Effector memory CD8-positive, alpha-beta T cell (primary cell): ENCODE data around the gene SWAP70.

Experiments used
- ATAC-seq: fragments of 150-1000 bp; cut with Tn5 transposase; replicated peaks from 2 replicates; pipeline ENCODE4 v1.10.0; 2021; ENCODE audit warnings: mild to moderate bottlenecking, moderate library complexity
- DNase-seq, 3 experiments: peaks; one replicate each; pipeline ENCODE4 v3.0.0; 2021
- H3K27ac Mint-ChIP-seq, 2 donors: one replicate each; pipeline ENCODE4 v1.8.0; 2022; ENCODE audit warnings: mild to moderate bottlenecking in 2 of 2, mixed read lengths in 2 of 2, moderate library complexity in 2 of 2
- H3K27me3 Mint-ChIP-seq, 2 donors: one replicate each; pipeline ENCODE4 v1.8.0; 2022; ENCODE audit warnings: mixed read lengths in 2 of 2
- H3K36me3 Mint-ChIP-seq: one replicate; pipeline ENCODE4 v1.8.0; 2022; ENCODE audit warnings: mild to moderate bottlenecking, moderate library complexity, mixed read lengths; ENCODE audit not compliant: insufficient read depth
- H3K4me1 Mint-ChIP-seq, 2 donors: one replicate each; pipeline ENCODE4 v1.8.0; 2022; ENCODE audit warnings: low read depth in 2 of 2, mixed read lengths in 2 of 2
- H3K4me3 Mint-ChIP-seq, 2 donors: one replicate each; pipeline ENCODE4 v1.8.0; 2022; ENCODE audit warnings: mild to moderate bottlenecking in 2 of 2, mixed read lengths in 2 of 2, moderate library complexity in 2 of 2
- H3K9me3 Mint-ChIP-seq, 2 donors: one replicate each; pipeline ENCODE4 v1.8.0; 2022; ENCODE audit warnings: mixed read lengths in 2 of 2

The SWAP70 gene

DNA sequence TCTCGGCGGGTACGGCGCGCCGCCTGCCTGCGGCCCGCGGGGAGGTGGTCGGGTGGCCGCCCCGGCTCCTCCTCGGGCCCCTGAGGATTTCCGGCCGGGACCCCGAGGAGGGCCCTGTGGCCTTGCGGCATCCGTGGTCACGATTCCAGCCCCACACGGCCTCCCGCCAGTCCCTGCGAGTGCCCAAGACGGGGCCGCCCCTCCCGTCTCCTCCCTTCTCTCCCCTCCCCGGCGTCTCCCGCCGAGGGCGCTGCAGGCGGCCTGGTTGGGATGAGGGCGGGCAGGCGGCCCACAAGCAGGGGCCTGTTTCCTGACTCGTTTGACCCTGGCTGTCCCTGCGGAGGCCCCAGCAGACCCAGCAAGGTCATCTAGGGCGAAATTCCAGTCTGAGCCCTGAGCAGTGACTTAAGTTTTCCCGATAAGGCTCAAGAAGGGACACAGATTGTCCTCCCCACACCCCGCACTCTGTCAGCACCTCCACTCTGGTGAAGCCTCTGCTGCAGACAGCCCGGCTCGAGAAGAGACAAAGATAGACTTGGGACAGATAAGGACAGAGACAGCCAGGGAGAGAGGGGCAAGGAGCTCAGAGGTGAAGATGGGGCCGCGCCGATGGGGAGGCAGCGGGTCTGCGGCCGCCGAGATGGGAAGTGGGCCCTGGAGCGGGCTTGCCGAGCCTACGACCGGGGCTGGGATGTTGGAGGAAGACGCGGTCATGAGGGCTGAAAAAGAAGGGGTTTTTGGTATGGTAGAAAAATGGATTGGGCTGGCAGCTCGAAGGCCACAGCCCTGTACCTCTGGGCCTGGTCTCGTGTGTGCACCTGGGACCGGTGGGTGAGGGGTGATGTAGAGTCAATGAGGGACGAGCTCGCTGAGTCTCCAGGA, 95.0 kb downstream of the SWAP70 start:
- DNase-seq (peak; percentile 18 to 31 (median 19)), ATAC-seq (peak; percentile 15)
- Mint-ChIP-seq H3K4me3 (peak overlapping the region; percentile 76 to 85), H3K4me1 (peaks cover 19% of the 10 kb centered on the region in 2 donors), H3K9me3 (no peaks in the 10 kb centered on the region), H3K27ac (peak overlapping the region; percentile 47 to 86), H3K36me3 (no peaks in the 10 kb centered on the region), H3K27me3 (no peaks in the 10 kb centered on the region)

DNA sequence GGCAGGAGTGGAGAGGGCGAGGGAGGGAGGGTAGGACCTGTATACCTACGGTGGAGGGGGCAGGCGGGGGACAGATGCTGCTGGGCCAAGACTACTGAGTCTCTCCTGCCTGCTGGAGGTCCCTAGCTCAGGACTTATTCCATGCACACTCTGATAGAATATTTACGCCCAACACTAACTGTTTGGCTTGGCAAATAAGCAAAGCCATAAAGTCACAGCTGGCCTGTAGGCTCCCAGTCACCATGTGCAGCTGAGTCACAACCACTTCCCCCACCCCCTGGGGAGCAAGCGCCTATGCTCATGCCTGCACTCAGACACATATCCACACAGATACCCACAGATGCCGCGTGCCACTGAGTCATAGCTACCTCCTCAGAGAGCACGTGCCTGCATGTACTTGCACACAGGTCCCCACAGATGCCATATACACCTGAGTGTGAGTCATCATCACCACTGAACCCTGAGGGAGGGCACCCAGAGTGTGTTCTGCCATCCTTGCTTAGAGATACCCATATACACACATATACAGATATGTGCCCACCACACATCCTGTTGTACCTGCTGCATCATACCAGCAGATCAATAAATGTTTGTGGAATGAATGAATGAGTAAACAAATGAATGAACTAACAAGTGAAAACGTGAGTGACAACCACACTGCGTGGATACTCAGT, 95.8 kb downstream of the SWAP70 start:
- H3K36me3 Mint-ChIP-seq = no peaks in the 10 kb centered on the region
- H3K4me3 Mint-ChIP-seq = peak overlapping the region; percentile 76 to 85
- peaks cover 19% of the 10 kb centered on the region in 2 donors for H3K4me1 Mint-ChIP-seq
- peak overlapping the region; percentile 47 to 86 for H3K27ac Mint-ChIP-seq
- ATAC-seq (peak; percentile 76), DNase-seq (peak; percentile 49 to 67 (median 61))
- H3K27me3 Mint-ChIP-seq = no peaks in the 10 kb centered on the region
- H3K9me3 Mint-ChIP-seq = no peaks in the 10 kb centered on the region

DNA sequence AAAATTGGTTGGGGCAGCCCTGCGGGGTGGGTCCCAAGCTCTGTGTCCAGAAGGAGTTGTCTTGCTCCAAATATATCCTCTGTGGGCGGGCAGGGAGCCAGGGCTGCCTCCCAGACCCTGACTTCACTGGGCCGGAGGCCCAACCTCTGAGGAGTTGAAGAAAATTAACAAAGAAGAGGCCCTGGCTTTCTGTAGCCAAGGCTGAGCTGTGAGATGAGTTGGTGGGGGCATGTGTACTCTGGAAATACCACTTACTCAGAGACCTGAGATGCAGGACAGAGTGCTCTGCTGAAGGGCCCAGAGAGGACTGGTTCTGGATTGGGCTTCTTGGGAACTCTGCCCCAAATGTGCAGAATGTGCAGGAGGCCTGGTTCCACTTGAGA, 96.3 kb downstream of the SWAP70 start:
- ATAC-seq (no peak), DNase-seq (no peak)
- no peak overlapping the region for H3K4me3 Mint-ChIP-seq
- no peaks in the 10 kb centered on the region for H3K27me3 Mint-ChIP-seq
- no peaks in the 10 kb centered on the region for H3K36me3 Mint-ChIP-seq
- no peak overlapping the region for H3K27ac Mint-ChIP-seq
- H3K4me1 Mint-ChIP-seq = peaks cover 19% of the 10 kb centered on the region in 2 donors
- no peaks in the 10 kb centered on the region for H3K9me3 Mint-ChIP-seq

DNA sequence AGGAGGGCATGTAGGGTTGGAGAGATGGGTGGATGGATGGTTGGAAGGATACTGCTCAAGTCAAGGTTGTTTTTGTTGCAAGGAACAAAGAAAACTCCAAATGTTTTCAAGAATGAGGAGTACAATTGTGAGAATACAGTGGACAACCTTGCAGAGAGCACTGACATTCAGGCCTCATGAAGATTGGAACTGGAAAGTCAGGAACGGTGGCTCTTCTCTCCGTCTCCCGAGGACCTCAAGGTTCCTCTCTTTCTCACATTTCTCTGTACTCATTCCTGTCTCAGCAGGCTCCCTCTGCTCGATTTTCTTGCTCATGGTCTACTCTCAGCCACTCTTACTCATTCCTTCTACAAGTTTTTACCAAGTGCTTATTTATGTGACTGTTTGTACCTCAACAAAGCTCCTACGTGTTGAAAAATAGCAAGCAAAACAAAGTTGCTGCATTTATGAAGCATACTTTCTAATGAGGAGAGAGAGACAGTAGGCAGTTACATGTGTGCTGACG, 97.6 kb downstream of the SWAP70 start:
- ATAC-seq = no peak
- H3K4me1 Mint-ChIP-seq = peaks cover 15 to 16% of the 10 kb centered on the region in 2 donors
- no peaks in the 10 kb centered on the region for H3K9me3 Mint-ChIP-seq
- no peak overlapping the region for H3K4me3 Mint-ChIP-seq
- no peaks in the 10 kb centered on the region for H3K27me3 Mint-ChIP-seq
- H3K27ac Mint-ChIP-seq = no peak overlapping the region
- no peak for DNase-seq
- H3K36me3 Mint-ChIP-seq = no peaks in the 10 kb centered on the region

DNA sequence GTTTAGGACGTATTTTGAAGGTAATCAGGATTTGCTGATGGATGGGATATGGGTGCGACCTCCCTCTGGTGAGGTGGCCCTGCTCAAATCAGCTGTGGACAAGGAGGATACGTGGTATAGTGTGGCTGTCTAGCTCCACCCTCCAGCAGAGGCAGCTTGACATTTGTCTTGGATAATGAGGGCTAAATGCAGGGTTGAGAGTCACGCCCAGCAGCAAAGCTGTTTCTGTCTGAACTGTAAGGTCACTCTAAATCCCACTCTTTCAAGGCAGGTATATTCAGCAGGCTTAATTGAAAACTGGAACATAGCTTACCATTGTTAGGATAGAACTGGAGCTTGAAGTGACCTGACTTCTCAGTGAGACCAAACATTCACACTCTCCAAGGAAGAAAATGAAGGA, 98.7 kb downstream of the SWAP70 start:
- DNase-seq (no peak), ATAC-seq (no peak)
- no peak overlapping the region for H3K27ac Mint-ChIP-seq
- no peak overlapping the region for H3K4me3 Mint-ChIP-seq
- no peaks in the 10 kb centered on the region for H3K27me3 Mint-ChIP-seq
- H3K9me3 Mint-ChIP-seq = no peaks in the 10 kb centered on the region
- H3K36me3 Mint-ChIP-seq = no peaks in the 10 kb centered on the region
- peaks cover 15 to 20% of the 10 kb centered on the region in 2 donors for H3K4me1 Mint-ChIP-seq

DNA sequence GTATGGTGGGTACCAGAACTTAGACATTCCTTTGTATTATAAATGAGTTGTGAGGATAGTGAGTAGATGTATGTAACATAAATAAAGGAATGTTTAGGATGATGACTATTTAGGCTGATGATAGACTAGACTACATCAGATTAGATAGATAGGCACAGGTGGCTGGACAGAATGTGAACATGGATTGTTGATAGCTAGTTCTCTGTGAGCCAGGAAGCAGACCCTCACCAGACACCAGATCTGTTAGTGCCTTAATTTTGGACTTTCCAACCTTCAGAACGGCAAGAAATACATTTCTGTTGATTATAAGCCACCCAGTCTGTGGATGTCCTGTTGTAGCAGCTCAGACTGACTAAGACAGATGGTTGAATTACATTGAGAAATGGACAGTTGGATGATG, 99.4 kb downstream of the SWAP70 start:
- no peak for DNase-seq
- H3K4me3 Mint-ChIP-seq = no peak overlapping the region
- H3K4me1 Mint-ChIP-seq = peaks cover 11 to 17% of the 10 kb centered on the region in 2 donors
- no peak for ATAC-seq
- no peaks in the 10 kb centered on the region for H3K9me3 Mint-ChIP-seq
- no peaks in the 10 kb centered on the region for H3K27me3 Mint-ChIP-seq
- H3K27ac Mint-ChIP-seq = no peak overlapping the region
- no peaks in the 10 kb centered on the region for H3K36me3 Mint-ChIP-seq

DNA sequence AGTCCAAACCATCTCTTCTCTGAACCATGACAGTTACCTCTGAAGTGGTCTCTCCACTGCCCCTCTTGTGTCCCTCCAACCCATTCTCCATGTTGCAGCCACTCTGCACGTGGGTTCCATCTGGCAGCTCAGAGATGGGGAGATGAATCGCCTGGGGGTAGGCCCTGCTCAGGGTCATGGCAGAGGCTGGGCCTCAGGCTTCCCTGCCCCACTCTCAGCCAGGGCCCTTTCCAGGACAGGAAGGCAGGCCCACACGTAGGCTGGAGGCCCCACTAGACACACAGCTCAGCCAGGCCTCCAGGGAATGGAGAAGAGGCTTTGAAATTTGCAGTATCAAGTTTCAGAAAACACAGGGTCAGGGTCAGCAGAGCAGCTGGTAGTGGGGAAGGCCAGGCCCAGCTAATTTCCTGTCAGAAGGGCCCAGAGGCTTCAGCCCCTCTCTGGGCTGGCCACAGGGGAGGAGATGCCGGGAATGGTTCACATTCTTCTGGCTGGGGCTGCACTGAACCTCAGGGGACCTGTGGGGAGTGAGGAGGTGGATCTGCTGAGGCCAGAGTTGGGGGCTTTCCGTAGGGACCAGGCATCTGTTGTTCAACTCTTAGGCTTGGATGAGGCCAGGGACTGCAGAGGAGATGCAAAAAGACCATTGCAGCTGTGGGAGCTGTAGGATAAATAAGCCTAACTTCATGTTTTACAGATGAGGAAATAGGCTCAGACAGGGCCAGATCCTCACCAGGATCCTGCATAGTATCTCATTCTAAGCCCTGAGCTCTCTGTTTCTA, 101.6 kb downstream of the SWAP70 start:
- no peak for ATAC-seq
- no peak for DNase-seq
- no peaks in the 10 kb centered on the region for H3K9me3 Mint-ChIP-seq
- peaks cover 0 to 4% of the 10 kb centered on the region in 2 donors for H3K4me1 Mint-ChIP-seq
- H3K36me3 Mint-ChIP-seq = no peaks in the 10 kb centered on the region
- no peak overlapping the region for H3K4me3 Mint-ChIP-seq
- no peaks in the 10 kb centered on the region for H3K27me3 Mint-ChIP-seq
- no peak overlapping the region for H3K27ac Mint-ChIP-seq

DNA sequence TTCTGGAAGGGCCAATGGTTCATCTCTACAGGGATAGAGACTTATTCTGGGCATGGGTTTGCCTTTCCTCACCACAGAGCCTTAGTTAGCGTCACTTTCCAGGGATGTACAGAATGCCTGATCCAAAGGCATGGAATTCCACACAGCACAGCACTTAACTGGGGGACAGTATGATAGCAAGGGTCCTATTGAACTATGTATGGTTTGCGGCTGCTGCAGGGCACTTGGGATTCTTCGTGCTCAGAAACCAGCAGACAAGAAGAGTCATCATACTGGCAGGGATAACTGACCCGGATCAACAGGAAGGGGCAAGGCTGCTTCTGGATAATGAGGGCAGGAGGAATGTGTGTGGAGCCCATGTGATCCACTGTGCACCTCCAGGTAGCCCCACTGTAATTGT, 105.7 kb downstream of the SWAP70 start:
- no peaks in the 10 kb centered on the region for H3K9me3 Mint-ChIP-seq
- H3K27me3 Mint-ChIP-seq = no peaks in the 10 kb centered on the region
- H3K36me3 Mint-ChIP-seq = no peaks in the 10 kb centered on the region
- peaks cover 0 to 4% of the 10 kb centered on the region in 2 donors for H3K4me1 Mint-ChIP-seq
- DNase-seq (no peak), ATAC-seq (no peak)
- H3K4me3 Mint-ChIP-seq = no peak overlapping the region
- no peak overlapping the region for H3K27ac Mint-ChIP-seq

DNA sequence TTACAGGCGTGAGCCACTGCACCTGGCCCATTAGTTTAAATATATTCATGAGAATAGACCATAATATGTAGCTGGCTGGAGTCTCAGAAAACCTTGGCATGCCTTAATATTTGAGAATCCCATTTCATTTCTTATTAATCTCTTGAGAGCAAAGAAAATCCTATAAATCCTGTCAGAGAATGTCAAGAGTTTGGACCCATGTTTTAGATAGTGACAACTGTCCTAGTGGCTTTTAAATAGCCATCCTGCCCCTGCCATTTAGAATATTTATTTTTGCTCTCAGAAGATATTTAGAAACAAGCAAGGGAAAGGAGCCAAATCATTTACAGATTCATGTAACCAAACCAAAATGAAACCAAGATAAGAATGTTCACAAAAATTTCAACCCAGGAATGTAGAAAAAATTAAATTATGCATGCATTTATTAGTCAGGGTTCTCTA, 107.2 kb downstream of the SWAP70 start:
- H3K27me3 Mint-ChIP-seq = no peaks in the 10 kb centered on the region

DNA sequence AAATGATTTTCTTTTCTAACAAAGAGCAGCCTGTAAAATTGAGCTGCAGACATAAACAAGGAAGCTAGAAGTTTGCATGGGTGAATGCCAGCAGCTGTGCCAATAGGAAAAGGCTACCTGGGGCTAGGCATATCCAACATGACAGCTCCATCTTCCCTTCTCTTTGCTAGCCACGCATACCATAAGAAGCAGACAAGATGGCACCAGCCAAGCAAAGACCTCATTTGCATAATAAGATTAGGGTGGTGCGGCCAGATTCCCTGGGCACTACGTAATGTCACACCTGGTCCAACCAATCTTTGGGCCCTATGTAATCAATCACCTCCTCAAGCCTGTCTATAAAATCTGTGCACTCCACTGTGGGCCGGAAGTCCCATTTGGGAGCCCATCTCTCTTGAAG, 108.3 kb downstream of the SWAP70 start:
- H3K36me3 Mint-ChIP-seq = no peaks in the 10 kb centered on the region
- peaks cover 0 to under 1% of the 10 kb centered on the region in 2 donors for H3K4me1 Mint-ChIP-seq
- ATAC-seq (no peak), DNase-seq (no peak)
- H3K27ac Mint-ChIP-seq = no peak overlapping the region
- no peaks in the 10 kb centered on the region for H3K27me3 Mint-ChIP-seq
- no peaks in the 10 kb centered on the region for H3K9me3 Mint-ChIP-seq
- H3K4me3 Mint-ChIP-seq = no peak overlapping the region

More for the DNA sequence above, 107.2 kb downstream of the SWAP70 start:
- H3K36me3 Mint-ChIP-seq = no peaks in the 10 kb centered on the region
- H3K9me3 Mint-ChIP-seq = no peaks in the 10 kb centered on the region
- H3K4me1 Mint-ChIP-seq = peaks cover 0 to 4% of the 10 kb centered on the region in 2 donors
- no peak overlapping the region for H3K27ac Mint-ChIP-seq
- no peak for DNase-seq
- H3K4me3 Mint-ChIP-seq = no peak overlapping the region
- ATAC-seq = no peak

DNA sequence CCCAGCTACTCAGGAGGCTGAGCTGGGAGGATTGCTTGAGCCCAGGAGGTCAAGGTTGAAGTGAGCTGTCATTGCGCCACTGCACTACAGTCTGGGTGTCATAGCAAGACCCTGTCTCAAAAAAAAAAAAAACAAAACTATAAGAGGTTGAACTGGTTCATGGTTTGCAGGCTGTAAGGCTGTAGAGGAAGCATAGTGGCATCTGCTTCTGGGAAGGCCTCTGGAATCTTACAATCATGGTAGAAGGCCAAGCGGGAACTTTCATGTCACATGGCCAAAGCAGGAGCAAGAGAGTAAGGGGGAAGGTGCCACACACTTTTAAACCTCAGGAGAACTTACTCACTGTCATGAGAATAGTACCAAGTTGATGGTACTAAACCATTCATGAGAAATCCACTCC, 109.6 kb downstream of the SWAP70 start:
- Mint-ChIP-seq H3K4me3 (no peak overlapping the region), H3K36me3 (no peaks in the 10 kb centered on the region), H3K9me3 (no peaks in the 10 kb centered on the region), H3K27me3 (no peaks in the 10 kb centered on the region), H3K4me1 (no peaks in the 10 kb centered on the region), H3K27ac (no peak overlapping the region)
- ATAC-seq = no peak
- DNase-seq = no peak

DNA sequence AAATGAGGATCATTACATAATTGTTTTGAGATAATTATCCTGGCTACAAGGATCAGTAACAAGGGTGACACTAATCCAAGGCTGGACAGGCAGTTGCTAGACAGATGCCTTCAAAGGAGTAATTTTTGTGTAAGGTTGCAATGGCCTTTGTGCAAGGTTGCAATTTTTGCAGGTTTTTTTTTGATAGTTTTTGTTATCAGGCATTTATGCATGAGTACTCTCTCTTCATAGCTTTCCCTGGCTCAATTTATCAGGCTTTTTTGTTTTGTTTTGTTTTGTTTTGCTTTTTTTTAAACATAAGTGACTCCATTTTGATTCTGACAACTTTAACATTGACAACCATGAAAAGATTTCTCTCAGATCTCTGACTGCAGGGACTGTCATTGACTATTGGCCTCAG, 110.2 kb downstream of the SWAP70 start:
- H3K36me3 Mint-ChIP-seq = no peaks in the 10 kb centered on the region
- DNase-seq (no peak), ATAC-seq (no peak)
- H3K27me3 Mint-ChIP-seq = no peaks in the 10 kb centered on the region
- H3K4me3 Mint-ChIP-seq = no peak overlapping the region
- H3K27ac Mint-ChIP-seq = no peak overlapping the region
- H3K4me1 Mint-ChIP-seq = no peaks in the 10 kb centered on the region
- H3K9me3 Mint-ChIP-seq = no peaks in the 10 kb centered on the region

DNA sequence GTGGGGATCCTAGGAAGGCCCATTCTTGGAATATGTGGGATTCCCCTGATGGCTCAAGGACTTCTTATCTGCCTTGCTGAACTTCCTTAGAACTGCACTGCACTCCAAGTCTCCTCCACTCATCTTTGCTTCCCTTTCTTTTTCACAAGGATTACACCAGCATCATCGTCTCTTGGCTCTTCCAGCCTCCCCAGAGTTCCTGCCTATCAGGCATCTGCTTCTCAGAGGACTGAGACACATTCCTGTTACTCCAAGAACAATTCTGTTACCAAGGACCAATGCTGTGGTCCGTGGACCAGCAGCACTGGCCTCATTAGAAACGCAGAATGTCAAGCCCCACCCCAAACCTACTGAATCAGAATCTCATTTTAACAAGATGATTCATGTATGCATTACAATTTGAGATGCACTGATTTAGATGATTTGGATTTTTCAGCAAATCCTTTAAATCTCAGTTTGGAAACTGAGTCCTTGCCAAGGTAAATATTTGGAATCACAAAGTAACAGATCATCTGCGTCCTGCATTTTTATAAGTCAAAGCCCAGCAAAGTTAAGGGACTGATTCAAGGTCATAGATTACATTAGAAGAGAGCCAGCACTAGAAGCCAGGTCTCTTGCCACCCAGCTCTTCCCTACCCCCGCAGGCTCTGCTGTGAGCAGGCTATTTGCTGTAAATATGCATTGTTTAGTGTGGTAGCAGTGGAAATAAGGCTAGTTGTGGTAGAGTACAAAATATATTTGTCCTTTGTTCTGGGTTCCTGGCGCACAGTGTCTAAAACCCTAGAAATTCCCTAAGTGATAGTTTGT, 110.9 kb downstream of the SWAP70 start:
- H3K27me3 Mint-ChIP-seq = no peaks in the 10 kb centered on the region
- no peak overlapping the region for H3K27ac Mint-ChIP-seq
- ATAC-seq (no peak), DNase-seq (no peak)
- H3K9me3 Mint-ChIP-seq = no peaks in the 10 kb centered on the region
- H3K4me3 Mint-ChIP-seq = no peak overlapping the region
- H3K4me1 Mint-ChIP-seq = no peaks in the 10 kb centered on the region
- no peaks in the 10 kb centered on the region for H3K36me3 Mint-ChIP-seq
